Measurements from ENCODE around the gene HOXD4.

DNA sequence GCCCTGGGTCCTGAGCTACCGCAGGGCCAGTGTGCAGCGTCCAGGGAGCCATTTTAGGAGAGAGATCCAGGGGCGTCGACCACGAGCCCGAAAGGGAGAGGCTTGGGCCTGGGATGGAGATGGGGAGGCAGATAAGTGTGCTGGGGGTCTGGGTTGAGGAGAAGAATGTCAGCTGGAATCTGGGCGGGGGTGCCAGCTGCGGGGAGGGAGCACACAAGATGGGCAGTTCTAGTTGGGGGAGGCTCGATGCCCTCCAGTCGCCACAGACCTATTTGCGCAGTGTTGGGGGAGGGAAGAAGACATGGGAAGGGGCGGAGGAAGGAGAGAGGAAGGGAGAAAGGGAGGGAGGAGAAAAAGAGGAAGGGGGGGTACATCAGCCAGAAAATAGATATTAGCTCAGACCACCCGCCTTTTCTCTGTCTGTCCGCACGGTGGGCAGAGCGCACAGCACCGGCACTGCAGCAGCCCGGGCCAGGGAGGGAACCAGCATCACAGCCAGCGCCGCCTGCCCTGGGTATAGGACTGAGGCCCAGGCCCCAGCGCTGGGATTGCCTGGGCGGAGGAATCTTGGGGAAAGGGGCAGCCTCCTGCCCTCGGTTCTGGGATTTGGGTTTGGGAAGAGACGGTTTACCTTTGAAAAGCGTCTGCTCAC is 46.1 kb upstream of the HOXD4 start:
- TF ChIP-seq CTCF (IDR thresholded peaks at IDR 0.05) (no peak), POLR2AphosphoS5 (IDR thresholded peaks at IDR 0.05) (no peak), POLR2A (IDR thresholded peaks at IDR 0.05) (no peak)
